ENCODE measurements around the gene DGKZ. TPM values are rescaled to one million over a fixed set of nuclear protein-coding genes. Genes with fewer than 3 reads are reported as not detected.

The DGKZ gene
- total RNA-seq, 4 donors from 2014 or later, result 104 to 270 (median 200) TPM

- DNase-seq, result peak; percentile 44 to 87 (median 83)
- H3K27me3 ChIP-seq, result no peaks in the 10 kb centered on the region
- no peaks in the 10 kb centered on the region for H3K4me1 ChIP-seq
- peaks cover 0 to 17% (median 0%) of the 10 kb centered on the region in 3 donors for H3K36me3 ChIP-seq
- no peaks in the 10 kb centered on the region for H3K9me3 ChIP-seq
- H3K4me3 ChIP-seq, result no peak overlapping the region
- TF ChIP-seq POLR2A (IDR thresholded peaks at IDR 0.05) (no peak), CTCF (IDR thresholded peaks at IDR 0.05) (peak; percentile 39 to 89 (median 76))
- H3K27ac ChIP-seq, result no peak overlapping the region
These were observed 38.4 kb upstream of the DGKZ start for GRCh38 chr11:46308631-46309419.

- no peak overlapping the region for H3K27ac ChIP-seq
- no peak overlapping the region for H3K4me3 ChIP-seq
- TF ChIP-seq POLR2A (IDR thresholded peaks at IDR 0.05), result no peak
- no peak for TF ChIP-seq CTCF (IDR thresholded peaks at IDR 0.05)
- H3K36me3 ChIP-seq, result peaks cover 0 to 17% (median 0%) of the 10 kb centered on the region in 3 donors
- no peaks in the 10 kb centered on the region for H3K4me1 ChIP-seq
- no peaks in the 10 kb centered on the region for H3K9me3 ChIP-seq
- DNase-seq, result no peak
- no peaks in the 10 kb centered on the region for H3K27me3 ChIP-seq
These were observed 37.4 kb upstream of the DGKZ start for GRCh38 chr11:46309814-46310259.

GRCh38 chr11:46315033-46315738 lies 32.1 kb upstream of the DGKZ start:
- TF ChIP-seq CTCF (IDR thresholded peaks at IDR 0.05) (peak; percentile 72 to 93 (median 82)), POLR2A (IDR thresholded peaks at IDR 0.05) (no peak)
- H3K4me3 ChIP-seq, result no peak overlapping the region
- no peaks in the 10 kb centered on the region for H3K9me3 ChIP-seq
- H3K4me1 ChIP-seq, result peaks cover 0 to 6% (median 0%) of the 10 kb centered on the region in 4 donors
- no peak overlapping the region for H3K27ac ChIP-seq
- H3K36me3 ChIP-seq, result peaks cover 0 to 29% (median 0%) of the 10 kb centered on the region in 3 donors
- H3K27me3 ChIP-seq, result no peaks in the 10 kb centered on the region
- DNase-seq, result peak; percentile 63 to 87 (median 72)

- Histone ChIP-seq H3K9me3 (no peaks in the 10 kb centered on the region), H3K4me1 (peaks cover 0 to 6% (median 0%) of the 10 kb centered on the region in 4 donors), H3K27ac (no peak overlapping the region), H3K27me3 (no peaks in the 10 kb centered on the region), H3K36me3 (peaks cover 0 to 34% (median 0%) of the 10 kb centered on the region in 3 donors), H3K4me3 (no peak overlapping the region)
- peak in 1 of 3 donors; percentile 39 for DNase-seq
- no peak for TF ChIP-seq CTCF (IDR thresholded peaks at IDR 0.05)
These were observed 31.3 kb upstream of the DGKZ start for GRCh38 chr11:46315783-46316563.

GRCh38 chr11:46319074-46319453 lies 28.2 kb upstream of the DGKZ start:
- H3K36me3 ChIP-seq, result peaks cover 0 to 16% (median 0%) of the 10 kb centered on the region in 3 donors
- H3K4me1 ChIP-seq, result peaks cover 0 to 6% (median 0%) of the 10 kb centered on the region in 4 donors
- H3K4me3 ChIP-seq, result no peak overlapping the region
- no peaks in the 10 kb centered on the region for H3K27me3 ChIP-seq
- DNase-seq, result no peak
- no peak for TF ChIP-seq CTCF (IDR thresholded peaks at IDR 0.05)
- TF ChIP-seq POLR2A (IDR thresholded peaks at IDR 0.05), result no peak
- no peaks in the 10 kb centered on the region for H3K9me3 ChIP-seq
- no peak overlapping the region for H3K27ac ChIP-seq

Measured in Peyer's patch (tissue), 4 donors.